ENCODE data around the gene CAMK2G. TPM values are rescaled to one million over a fixed set of nuclear protein-coding genes. Genes with fewer than 3 reads are reported as not detected.

CAMK2G gene
- total RNA-seq, 1 donor from 2014 or later: 27.9 TPM

DNA sequence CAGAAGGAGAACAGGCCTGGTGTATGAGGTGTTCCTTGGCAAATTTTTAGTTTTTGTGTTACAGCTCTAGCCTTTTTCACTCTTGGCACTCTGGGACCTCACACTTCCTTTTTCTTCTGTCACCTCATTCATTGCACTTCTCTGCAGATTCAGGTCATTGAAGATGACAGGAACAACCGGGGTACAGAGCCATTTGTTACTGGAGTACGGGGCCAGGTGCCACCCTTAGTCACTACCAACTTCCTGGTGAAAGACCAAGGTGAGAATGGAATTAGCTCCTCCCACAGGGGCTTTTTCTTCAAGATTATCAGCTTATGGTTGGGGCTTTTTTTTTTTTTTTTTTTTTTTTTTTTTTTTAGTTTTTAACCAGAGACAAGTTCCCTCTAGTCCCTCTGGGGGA is 111.0 kb downstream of the CAMK2G start:
- DNase-seq: no peak

DNA sequence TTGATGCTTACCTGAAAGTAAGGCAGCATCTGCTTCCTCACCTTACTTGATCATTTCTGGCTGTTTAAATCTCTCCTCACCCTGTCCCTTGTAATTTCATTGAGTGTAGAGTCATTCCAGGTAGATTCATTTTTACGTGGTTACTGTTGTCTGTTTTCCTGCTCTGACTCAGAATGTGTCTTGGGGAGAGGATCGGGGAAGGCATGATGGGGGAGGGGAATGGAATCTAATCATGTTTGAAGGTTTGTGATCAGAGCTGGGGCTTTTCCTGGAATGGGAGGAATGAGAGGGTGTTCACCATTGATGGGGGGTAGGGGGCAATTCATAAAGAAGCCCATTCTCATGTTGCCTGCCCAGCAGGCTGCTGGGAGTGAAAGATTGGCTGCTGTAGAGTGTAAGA is 111.4 kb downstream of the CAMK2G start:
- DNase-seq: no peak

Other genes starting within 250 kb of the CAMK2G start
- not detected in 2 replicates for gene MYOZ1, start 233.1 kb downstream of the CAMK2G start, total RNA-seq
- under 0.01 TPM in 1 of 2 replicates, not detected in the other for gene SYNPO2L, start 218.5 kb downstream of the CAMK2G start, total RNA-seq
- 1.9 and 2.1 TPM in 2 replicates for gene AGAP5, start 176.4 kb downstream of the CAMK2G start, total RNA-seq
- gene SEC24C, start 130.2 kb downstream of the CAMK2G start, total RNA-seq: 67.6 and 93.3 TPM in 2 replicates
- 18.2 and 19.4 TPM in 2 replicates for gene CHCHD1, start 92.5 kb downstream of the CAMK2G start, total RNA-seq
- 66.4 and 71.8 TPM in 2 replicates for gene ZSWIM8, start 88.9 kb downstream of the CAMK2G start, total RNA-seq
- 10.9 and 13.4 TPM in 2 replicates for gene NDST2, start 63.0 kb downstream of the CAMK2G start, total RNA-seq
- gene PLAU, start 36.6 kb upstream of the CAMK2G start, total RNA-seq: 13.4 and 13.8 TPM in 2 replicates
- 107 and 163 TPM in 2 replicates for gene VCL, start 123.6 kb upstream of the CAMK2G start, total RNA-seq

Measured in dermis blood vessel endothelial cell (primary cell).